ENCODE data around the gene PRADC1.
A peak's percentile ranks its signal among the peaks of the same experiment; 100 is the strongest.

Gene PRADC1

GRCh38 chr2:73246850-73247249 is 13.8 kb upstream of the PRADC1 start:
- in situ Hi-C loops (cut with HindIII; ENCODE audit: low pct_ligation_motif_present, low pct_unique_long_range_greater_than_20kb, low sequenced_read_pairs), result no loop called here
- no peak for DNase-seq

DNA sequence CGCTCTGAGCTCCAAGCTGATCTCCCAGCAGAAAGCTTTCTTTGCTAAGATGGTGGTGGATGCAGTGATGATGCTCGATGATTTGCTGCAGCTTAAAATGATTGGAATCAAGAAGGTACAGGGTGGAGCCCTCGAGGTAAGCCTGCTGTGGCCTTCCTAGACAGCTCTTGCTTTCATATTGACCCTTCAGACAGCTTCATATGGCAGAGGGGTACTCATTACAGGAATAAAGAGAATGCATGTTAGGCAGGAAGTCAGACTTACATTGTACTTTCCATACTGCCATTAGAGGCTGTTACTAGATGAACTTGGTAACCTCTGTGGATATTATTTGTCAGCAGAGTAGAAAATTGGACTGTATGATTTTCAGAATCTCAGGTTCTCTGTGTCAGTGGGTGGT is 11.5 kb upstream of the PRADC1 start:
- in situ Hi-C loops (cut with HindIII; ENCODE audit: low pct_ligation_motif_present, low pct_unique_long_range_greater_than_20kb, low sequenced_read_pairs), result no loop called here
- no peak for DNase-seq

DNA sequence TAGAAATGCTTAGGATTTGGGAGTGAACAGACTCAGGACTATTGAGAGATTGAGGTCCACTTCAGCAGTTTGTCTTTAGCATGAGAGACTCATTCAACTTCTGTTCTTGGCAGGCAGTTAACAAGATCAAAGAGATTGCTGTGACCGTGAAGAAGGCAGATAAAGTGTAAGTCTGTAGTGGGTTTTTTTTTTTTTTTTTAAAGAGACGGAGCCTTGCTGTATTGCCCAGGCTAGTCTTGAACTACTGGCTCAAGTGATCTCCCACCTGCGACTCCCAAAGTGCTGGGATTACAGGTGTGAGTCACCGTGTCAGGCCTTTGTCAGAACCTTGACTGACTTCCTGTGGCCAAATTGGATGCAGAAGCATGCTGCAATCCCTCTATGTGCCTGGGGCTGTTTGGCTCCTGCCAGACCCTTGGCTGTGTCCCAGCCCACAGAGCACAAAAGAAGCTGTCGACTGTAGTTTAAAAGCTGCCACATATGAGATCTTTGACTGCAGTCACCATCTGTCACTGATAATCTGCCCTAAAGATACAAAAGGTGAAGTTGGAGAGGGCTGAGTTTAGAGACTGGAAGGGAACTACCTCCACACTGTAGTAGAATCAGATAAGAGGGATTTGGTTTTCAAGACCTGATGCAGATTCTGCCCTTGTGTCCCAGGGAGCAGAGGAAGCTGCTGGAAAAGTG is 11.0 kb upstream of the PRADC1 start:
- in situ Hi-C loops (cut with HindIII; ENCODE audit: low pct_ligation_motif_present, low pct_unique_long_range_greater_than_20kb, low sequenced_read_pairs), result no loop called here
- DNase-seq, result no peak

GRCh38 chr2:73239776-73240175 is 6.7 kb upstream of the PRADC1 start:
- in situ Hi-C loops (cut with HindIII; ENCODE audit: low pct_ligation_motif_present, low pct_unique_long_range_greater_than_20kb, low sequenced_read_pairs), result no loop called here
- DNase-seq, result no peak

- DNase-seq, result no peak
- in situ Hi-C loops (cut with HindIII; ENCODE audit: low pct_ligation_motif_present, low pct_unique_long_range_greater_than_20kb, low sequenced_read_pairs), result no loop called here
Observed at GRCh38 chr2:73238976-73239375, 5.9 kb upstream of the PRADC1 start.

DNA sequence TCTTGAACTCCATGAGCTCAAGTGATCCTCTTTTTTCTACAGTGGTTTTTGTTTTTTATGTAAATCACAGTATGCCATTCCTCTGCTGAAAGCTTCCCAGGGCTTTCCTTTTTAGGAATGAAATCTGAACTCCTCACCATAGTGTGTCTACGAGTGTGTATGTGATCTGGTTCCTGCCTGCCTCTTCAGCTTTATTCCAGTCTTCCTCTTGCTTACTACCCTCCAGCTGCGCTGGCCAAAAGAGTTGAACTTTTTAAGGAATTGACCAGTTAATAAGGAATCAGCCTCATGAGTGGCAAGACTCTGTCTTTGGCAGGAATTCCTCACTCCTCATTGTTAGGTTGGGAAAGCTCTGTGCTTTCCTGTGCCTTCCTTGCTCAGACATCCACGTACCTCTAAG is 5.1 kb upstream of the PRADC1 start:
- in situ Hi-C loops (cut with HindIII; ENCODE audit: low pct_ligation_motif_present, low pct_unique_long_range_greater_than_20kb, low sequenced_read_pairs), result no loop called here
- no peak for DNase-seq

- no peak for DNase-seq
- in situ Hi-C loops (cut with HindIII; ENCODE audit: low pct_ligation_motif_present, low pct_unique_long_range_greater_than_20kb, low sequenced_read_pairs), result no loop called here
Observed at GRCh38 chr2:73237168-73237567, 4.1 kb upstream of the PRADC1 start.

- DNase-seq, result no peak
- in situ Hi-C loops (cut with HindIII; ENCODE audit: low pct_ligation_motif_present, low pct_unique_long_range_greater_than_20kb, low sequenced_read_pairs), result no loop called here
Observed at GRCh38 chr2:73235315-73236028, 2.4 kb upstream of the PRADC1 start.

DNA sequence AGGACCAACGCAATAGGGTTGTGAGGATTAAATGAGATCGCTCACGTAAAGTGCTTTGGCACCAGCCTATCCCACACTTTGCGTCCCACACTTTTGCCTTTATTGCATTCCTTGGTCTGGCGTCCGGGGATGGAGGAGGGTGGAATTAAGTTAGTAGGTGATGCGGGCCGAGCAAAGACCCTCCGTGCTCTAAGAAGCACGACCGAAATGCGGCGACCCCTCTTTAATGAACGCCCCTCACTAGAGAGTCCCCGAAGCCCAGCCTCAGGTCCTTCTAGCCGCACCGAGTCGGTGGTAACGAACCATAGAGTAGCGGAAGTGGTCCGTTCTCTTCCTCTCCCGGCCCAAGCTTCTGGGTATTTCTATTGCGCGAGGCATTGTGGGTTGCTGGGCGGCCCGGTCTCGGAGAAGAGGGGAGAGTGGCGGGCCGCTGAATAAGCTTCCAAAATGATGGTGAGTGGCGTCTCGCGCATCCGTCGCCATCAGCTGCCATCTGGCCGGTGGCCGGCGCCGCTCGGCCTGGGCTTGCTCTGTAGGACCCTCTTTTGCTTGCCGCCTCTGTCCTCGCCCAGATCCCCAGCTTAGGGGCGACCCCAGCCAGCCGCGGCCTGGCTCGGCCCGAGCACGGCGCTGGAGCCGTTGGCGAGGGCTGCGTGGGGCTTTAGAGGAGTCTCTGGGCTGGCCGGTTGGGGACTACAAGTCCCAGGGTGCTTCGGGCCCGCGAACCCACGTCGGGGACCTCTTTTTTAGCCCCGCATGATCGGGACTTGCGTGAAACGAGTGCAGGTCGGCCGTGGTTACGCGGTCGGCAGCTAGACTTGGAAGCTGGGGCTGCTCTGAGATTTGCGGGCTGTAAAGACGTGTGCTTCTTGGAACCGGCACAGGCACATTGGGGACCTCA is 1.1 kb upstream of the PRADC1 start, which contains the start of gene CCT7:
TSS of gene CCT7 (plus strand) at position 377 of the 901 bp plus-strand sequence. CDS start at position 448, 71 bp downstream.
- peak; percentile 91 for DNase-seq
- in situ Hi-C loops (cut with HindIII; ENCODE audit: low pct_ligation_motif_present, low pct_unique_long_range_greater_than_20kb, low sequenced_read_pairs), result no loop called here

DNA sequence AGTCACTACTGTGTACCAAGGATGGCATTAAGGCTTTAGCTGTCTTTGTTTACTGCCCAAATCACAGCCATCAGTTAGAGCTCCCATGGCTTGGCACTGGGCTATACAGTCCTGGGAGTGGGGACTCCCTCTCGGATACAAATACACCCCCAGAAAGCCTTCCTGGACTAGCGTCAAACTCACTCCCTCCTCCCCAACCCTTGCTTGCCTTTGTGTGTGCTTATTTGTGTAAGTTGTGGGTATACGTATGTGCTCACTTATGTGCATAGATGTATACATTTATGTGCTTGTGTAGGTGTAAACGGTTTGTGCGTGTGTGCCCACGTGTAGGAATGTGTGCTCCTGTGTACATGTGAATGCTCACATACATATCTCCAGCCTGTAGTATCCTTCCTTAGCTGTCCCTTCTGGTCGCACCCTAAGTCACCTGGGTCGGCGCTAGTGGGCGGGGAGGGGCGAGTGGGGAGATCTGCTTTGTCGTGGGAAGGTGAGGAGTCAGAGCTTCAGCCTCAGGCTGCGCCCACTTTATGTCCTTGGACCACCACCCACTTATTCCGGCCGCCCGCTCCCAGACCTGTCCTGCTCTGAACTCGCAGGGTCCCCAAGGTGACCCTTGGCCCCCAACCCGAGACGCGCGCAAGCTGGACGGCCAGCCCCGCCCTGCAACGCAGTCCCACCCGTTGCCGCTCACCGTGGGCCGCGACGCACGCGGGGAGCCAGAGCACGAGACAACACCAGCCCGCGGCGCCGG is 461 bp downstream of the PRADC1 start:
- in situ Hi-C loops (cut with HindIII; ENCODE audit: low pct_ligation_motif_present, low pct_unique_long_range_greater_than_20kb, low sequenced_read_pairs), result no loop called here
- DNase-seq, result no peak

DNA sequence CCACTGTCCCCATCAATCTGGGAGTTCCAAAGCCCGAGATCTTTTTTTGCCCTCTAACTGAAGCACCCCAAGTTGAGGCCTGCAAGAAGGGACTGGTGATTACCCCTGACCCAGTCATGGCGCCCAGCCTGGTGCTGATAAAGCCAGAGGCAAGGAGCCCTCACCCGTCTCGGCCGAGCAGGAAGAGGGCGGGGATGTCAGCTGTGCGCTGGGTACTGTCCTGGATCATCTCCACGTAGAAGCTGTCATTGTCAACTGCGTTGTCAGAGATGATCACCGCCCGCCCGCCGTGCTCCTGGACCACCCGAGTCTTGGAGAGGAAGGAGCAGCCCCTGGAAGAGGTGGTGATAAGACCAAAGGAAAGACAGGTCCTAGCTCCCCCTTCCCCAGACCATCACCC is 4.4 kb downstream of the PRADC1 start:
- DNase-seq, result no peak
- in situ Hi-C loops (cut with HindIII; ENCODE audit: low pct_ligation_motif_present, low pct_unique_long_range_greater_than_20kb, low sequenced_read_pairs), result no loop called here

- no peak for DNase-seq
- in situ Hi-C loops (cut with HindIII; ENCODE audit: low pct_ligation_motif_present, low pct_unique_long_range_greater_than_20kb, low sequenced_read_pairs), result no loop called here
Observed at GRCh38 chr2:73227086-73227485, 6.0 kb downstream of the PRADC1 start.

DNA sequence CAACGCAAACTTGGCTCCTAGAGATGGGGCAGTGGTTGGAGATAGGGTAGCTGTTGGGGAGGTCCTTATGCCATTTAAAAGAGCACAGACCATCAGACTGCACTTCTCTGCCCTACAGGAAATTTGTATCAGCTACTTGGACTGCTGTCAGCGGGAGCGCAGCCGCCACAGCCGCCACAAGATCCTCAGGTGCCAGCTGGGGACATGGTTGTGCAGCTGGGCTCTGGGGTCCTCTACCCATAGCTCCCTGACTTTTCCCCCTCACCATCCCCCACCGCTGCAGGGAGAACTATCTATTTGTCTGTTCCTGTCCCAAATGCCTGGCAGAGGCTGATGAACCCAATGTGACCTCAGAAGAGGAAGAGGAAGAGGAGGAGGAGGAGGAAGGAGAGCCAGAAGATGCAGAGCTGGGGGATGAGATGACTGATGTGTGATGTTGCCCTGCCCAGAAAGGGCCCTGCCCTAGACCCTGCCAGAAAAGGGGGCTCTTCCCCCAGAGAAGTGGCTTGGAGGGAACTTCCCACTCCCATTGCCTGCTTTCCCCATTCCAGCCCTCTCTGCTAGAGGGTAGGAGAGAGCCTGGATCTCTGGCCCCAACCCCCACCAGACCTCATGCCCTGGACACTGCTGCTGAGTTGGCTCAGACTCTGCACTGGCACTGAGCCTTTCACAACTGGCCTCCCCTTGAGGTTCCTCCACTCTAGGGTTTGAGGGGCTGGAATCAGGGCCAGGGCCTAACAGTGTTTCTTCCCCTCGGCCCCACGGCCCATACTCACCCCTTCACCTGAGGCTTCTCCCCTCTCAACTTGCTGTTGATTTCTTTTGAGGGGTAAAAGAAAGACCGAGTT is 7.3 kb downstream of the PRADC1 start:
- in situ Hi-C loops (cut with HindIII; ENCODE audit: low pct_ligation_motif_present, low pct_unique_long_range_greater_than_20kb, low sequenced_read_pairs), result no loop called here
- no peak for DNase-seq

DNA sequence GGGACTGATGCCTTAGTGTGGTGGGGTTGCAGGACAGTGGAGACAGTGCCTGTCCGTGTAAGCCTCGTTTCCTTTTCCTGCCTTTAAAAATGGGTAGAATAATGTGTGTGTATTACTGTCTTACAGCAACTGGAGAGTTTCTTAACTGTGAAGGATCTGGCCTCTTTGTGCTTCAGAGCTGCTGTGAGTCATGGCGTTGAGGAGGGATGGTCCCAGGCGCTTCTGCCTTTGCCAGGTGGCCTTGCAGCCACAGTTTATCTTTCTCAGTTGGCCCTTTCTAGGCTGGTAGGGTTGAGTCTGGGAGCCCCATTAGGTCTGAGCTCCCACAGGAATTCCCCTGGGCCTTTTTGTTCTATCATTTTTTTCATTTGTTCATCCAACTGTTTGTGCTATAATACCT is 9.2 kb downstream of the PRADC1 start:
- in situ Hi-C loops (cut with HindIII; ENCODE audit: low pct_ligation_motif_present, low pct_unique_long_range_greater_than_20kb, low sequenced_read_pairs), result no loop called here

DNA sequence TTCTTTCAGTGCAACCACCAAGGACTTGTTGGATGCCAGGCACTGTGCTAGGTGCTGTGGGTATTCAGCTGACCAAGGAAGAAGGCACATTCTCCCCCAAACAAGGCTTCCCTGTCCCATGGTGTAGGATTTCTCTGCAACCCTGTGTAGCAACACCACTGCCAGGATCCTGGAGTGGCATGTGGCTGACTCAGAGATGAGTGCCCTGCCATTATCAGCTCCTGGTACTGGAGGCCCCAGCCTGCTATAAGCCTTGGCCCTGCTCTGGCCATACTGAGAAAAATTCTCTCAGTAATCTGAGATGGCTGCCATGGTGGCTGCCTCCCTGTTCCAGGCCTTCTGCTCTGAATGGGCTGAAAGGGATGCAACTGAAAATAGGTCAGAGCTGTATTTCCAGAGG is 14.7 kb downstream of the PRADC1 start:
- no peak for DNase-seq
- in situ Hi-C loops (cut with HindIII; ENCODE audit: low pct_ligation_motif_present, low pct_unique_long_range_greater_than_20kb, low sequenced_read_pairs), result no loop called here

More for the DNA sequence above, 9.2 kb downstream of the PRADC1 start:
- no peak for DNase-seq

DNA sequence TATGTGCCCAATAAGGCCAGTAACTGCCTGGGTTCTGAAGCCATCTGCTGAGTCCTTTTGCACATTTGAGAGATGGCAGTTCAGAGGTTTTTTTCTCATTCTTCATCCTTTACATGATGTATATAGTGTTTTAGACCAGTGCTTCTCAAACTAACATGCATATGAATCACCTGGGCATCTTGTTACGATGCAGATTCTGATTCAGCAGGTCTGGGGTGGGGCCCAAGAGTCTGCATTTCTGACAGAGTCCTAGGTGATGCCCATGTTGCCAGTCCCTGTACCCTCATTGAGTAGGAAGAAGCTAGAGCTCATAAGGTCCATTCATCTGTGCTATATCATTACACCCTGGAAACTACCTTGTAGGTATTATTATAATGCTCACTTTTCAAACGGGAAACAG is 15.2 kb downstream of the PRADC1 start:
- no peak for DNase-seq
- in situ Hi-C loops (cut with HindIII; ENCODE audit: low pct_ligation_motif_present, low pct_unique_long_range_greater_than_20kb, low sequenced_read_pairs), result no loop called here

- DNase-seq, result no peak
- in situ Hi-C loops (cut with HindIII; ENCODE audit: low pct_ligation_motif_present, low pct_unique_long_range_greater_than_20kb, low sequenced_read_pairs), result no loop called here
Observed at GRCh38 chr2:73217160-73217559, 15.9 kb downstream of the PRADC1 start.

GRCh38 chr2:73215254-73215653 is 17.8 kb downstream of the PRADC1 start:
- no peak for DNase-seq
- in situ Hi-C loops (cut with HindIII; ENCODE audit: low pct_ligation_motif_present, low pct_unique_long_range_greater_than_20kb, low sequenced_read_pairs), result no loop called here
